K562 (cell line): ENCODE results near the gene USP49. TPM values are rescaled to one million over a fixed set of nuclear protein-coding genes. Genes with fewer than 3 reads are reported as not detected.

Experiments used
- CREB1 ChIP-seq, 2 experiments: sonication (generic) in 1 of 2; formaldehyde crosslinking in 1 of 2; IDR thresholded peaks; 2 replicates each; pipeline versions ENCODE4 v1.6.1 to v1.8.0; 2012 to 2022; ENCODE audit warnings: inconsistent platforms in 1 of 2, mild to moderate bottlenecking in 1 of 2, missing genetic modification reagents in 1 of 2, moderate library complexity in 1 of 2
- GATA2 ChIP-seq: sonication (generic); formaldehyde crosslinking; IDR thresholded peaks from 2 replicates; pipeline ENCODE4 v1.4.0; 2020; ENCODE audit warnings: mild to moderate bottlenecking, missing genetic modification reagents
- MEF2D ChIP-seq: conservative IDR thresholded peaks from 2 replicates; pipeline ENCODE4 v1.6.1; 2016; ENCODE audit warnings: low read depth, missing genetic modification characterization, missing compliant biosample characterization
- MYC ChIP-seq, 2 experiments: fragments of 250-450 bp in 1 of 2; sonication (Bioruptor Pico) in 1 of 2; IDR thresholded peaks; 2 replicates each; pipeline versions ENCODE4 v1.5.1 to v1.6.1; 2012 to 2021; ENCODE audit warnings: low read depth in 2 of 2, borderline replicate concordance in 1 of 2, improper control_type of control experiment in 1 of 2, low read length in 1 of 2, mild to moderate bottlenecking in 1 of 2, moderate library complexity in 1 of 2
- NFIX ChIP-seq: fragments of 250-450 bp; sonication (Bioruptor Pico); IDR thresholded peaks from 2 replicates; pipeline ENCODE4 v1.4.0; 2020; ENCODE audit warnings: low read depth, mild to moderate bottlenecking, moderate library complexity
- NR2C1 ChIP-seq, 2 experiments: fragments of 450-650 bp; IDR thresholded peaks; 2 replicates each; pipeline ENCODE4 v1.6.1; 2017; ENCODE audit warnings: mild to moderate bottlenecking in 2 of 2, antibody characterized with exemption in 1 of 2, inconsistent platforms in 1 of 2, missing compliant biosample characterization in 1 of 2, missing genetic modification characterization in 1 of 2
- RHOXF2B ChIP-seq: fragments of 250-450 bp; sonication (Bioruptor Pico); conservative IDR thresholded peaks from 2 replicates; pipeline ENCODE4 v1.5.1; 2021
- RUNX1 ChIP-seq: sonication (generic); IDR thresholded peaks from 2 replicates; pipeline ENCODE4 v1.6.1; 2016; ENCODE audit warnings: antibody characterized with exemption, low read depth
- TBP ChIP-seq: optimal IDR thresholded peaks from 2 replicates; pipeline ENCODE3; 2011; ENCODE audit warnings: low read depth, low read length, improper control_type of control experiment
- TCF3 ChIP-seq: sonication (generic); formaldehyde crosslinking; IDR thresholded peaks from 2 replicates; pipeline ENCODE4 v1.4.0; 2020; ENCODE audit warnings: mild to moderate bottlenecking, missing genetic modification reagents
- THRAP3 ChIP-seq: fragments of 450-650 bp; IDR thresholded peaks from 2 replicates; pipeline ENCODE4 v1.6.1; 2016; ENCODE audit warnings: mild to moderate bottlenecking, inconsistent platforms, borderline replicate concordance
- ZNF583 ChIP-seq: fragments of 250-450 bp; sonication (Bioruptor Pico); IDR thresholded peaks from 2 replicates; pipeline ENCODE4 v1.4.0; 2020
- ZNF584 ChIP-seq: fragments of 200-800 bp; sonication (Bioruptor generic); IDR thresholded peaks from 2 replicates; pipeline ENCODE4 v1.6.1; 2016; ENCODE audit warnings: low read depth, mild to moderate bottlenecking, missing genetic modification characterization, missing compliant biosample characterization
- polyA plus RNA-seq, 8 experiments: library from polyadenylated mRNA; depleted of rRNA in 4 of 8; stranded (reverse) in 5 of 8; unstranded in 3 of 8; fragments of >200 nt; fragmentation: Nextera tagmentation in 2 of 8; fragmentation: Illumina TruSeq in 1 of 8; extraction: Ambion mirVana in 2 of 8; extraction: Trizol in 1 of 8; gene quantifications; 2 replicates each; pipeline versions ENCODE4 v1.2.1 to v1.2.3, GENCODE V29; 2011 to 2014; ENCODE audit warnings: inconsistent platforms in 1 of 8, missing spikeins in 1 of 8
- total RNA-seq, 7 experiments: library from RNA; depleted of rRNA in 6 of 7; stranded (reverse); fragments of >200 nt in 6 of 7; fragmentation: Illumina TruSeq in 2 of 7; extraction: Trizol in 2 of 7; gene quantifications; 2 replicates each; pipeline versions ENCODE4 v1.2.1 to v1.2.3, GENCODE V29; 2011 to 2021; ENCODE audit warnings: low replicate concordance in 1 of 7
- TF ChIP-seq, protein P1 (sequence below): fragments of 200-800 bp; sonication (Bioruptor generic); IDR thresholded peaks from 2 replicates; pipeline ENCODE4 v1.6.1; 2016; ENCODE audit warnings: missing genetic modification characterization, missing compliant biosample characterization
- TF ChIP-seq, protein P2 (sequence below): sonication (generic); formaldehyde crosslinking; IDR thresholded peaks from 2 replicates; pipeline ENCODE4 v1.8.0; 2022; ENCODE audit warnings: missing genetic modification reagents, mild to moderate bottlenecking, borderline replicate concordance
- TF ChIP-seq, protein P3 (sequence below): IDR thresholded peaks from 2 replicates; pipeline ENCODE4 v1.6.1; 2016; ENCODE audit warnings: missing genetic modification characterization, missing compliant biosample characterization

The USP49 gene
- total and polyA plus RNA-seq, 9 of the 15 experiments (the other 6 are each of a cell fraction or from before 2014, with no cell fraction given), result 1.0 to 9.9 (median 6.5) TPM

DNA sequence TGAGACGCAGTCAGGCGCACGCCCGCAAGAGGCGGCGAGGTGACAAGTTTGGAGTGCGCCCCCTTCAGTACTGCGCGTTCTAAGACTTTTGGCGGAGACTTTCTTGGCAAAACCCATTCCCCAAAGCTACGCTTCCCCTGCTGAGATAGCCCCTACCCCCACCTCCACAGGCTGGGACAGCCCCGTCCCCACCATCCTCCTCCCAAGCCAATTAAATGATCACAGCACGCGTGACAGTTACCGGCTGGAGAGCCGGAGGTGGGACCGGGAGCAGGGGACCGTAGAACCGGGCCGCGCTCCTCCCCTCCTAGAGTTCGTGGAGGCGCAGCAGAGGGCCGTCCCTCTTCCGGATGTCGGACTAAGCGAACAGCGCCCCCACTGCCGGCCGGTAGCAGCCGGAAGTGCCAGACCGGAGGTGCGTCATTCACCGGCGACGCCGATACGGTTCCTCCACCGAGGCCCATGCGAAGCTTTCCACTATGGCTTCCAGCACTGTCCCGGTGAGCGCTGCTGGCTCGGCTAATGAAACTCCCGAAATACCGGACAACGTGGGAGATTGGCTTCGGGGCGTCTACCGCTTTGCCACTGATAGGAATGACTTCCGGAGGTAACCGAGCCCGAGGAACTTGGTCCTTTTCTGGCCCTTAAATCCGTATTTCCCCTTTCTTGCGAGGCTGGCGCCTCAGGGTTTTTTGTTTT lies 107.8 kb downstream of the USP49 start, which contains the start of gene TOMM6 (continued):
- TF ChIP-seq, protein P1, sequence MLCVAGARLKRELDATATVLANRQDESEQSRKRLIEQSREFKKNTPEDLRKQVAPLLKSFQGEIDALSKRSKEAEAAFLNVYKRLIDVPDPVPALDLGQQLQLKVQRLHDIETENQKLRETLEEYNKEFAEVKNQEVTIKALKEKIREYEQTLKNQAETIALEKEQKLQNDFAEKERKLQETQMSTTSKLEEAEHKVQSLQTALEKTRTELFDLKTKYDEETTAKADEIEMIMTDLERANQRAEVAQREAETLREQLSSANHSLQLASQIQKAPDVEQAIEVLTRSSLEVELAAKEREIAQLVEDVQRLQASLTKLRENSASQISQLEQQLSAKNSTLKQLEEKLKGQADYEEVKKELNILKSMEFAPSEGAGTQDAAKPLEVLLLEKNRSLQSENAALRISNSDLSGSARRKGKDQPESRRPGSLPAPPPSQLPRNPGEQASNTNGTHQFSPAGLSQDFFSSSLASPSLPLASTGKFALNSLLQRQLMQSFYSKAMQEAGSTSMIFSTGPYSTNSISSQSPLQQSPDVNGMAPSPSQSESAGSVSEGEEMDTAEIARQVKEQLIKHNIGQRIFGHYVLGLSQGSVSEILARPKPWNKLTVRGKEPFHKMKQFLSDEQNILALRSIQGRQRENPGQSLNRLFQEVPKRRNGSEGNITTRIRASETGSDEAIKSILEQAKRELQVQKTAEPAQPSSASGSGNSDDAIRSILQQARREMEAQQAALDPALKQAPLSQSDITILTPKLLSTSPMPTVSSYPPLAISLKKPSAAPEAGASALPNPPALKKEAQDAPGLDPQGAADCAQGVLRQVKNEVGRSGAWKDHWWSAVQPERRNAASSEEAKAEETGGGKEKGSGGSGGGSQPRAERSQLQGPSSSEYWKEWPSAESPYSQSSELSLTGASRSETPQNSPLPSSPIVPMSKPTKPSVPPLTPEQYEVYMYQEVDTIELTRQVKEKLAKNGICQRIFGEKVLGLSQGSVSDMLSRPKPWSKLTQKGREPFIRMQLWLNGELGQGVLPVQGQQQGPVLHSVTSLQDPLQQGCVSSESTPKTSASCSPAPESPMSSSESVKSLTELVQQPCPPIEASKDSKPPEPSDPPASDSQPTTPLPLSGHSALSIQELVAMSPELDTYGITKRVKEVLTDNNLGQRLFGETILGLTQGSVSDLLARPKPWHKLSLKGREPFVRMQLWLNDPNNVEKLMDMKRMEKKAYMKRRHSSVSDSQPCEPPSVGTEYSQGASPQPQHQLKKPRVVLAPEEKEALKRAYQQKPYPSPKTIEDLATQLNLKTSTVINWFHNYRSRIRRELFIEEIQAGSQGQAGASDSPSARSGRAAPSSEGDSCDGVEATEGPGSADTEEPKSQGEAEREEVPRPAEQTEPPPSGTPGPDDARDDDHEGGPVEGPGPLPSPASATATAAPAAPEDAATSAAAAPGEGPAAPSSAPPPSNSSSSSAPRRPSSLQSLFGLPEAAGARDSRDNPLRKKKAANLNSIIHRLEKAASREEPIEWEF, result no peak
- TF ChIP-seq TBP (peak; percentile 97), RHOXF2B (0 out of 2 replicates have a peak, but pooled peaks have one; percentile 44), THRAP3 (peak; percentile 4; the same call in 1 of the 2 replicates), RUNX1 (no peak), MEF2D (no peak), TCF3 (CRISPR knock-in tag) (peak; percentile 35; the same call in 1 of the 2 replicates), ZNF584 (CRISPR knock-in tag) (no peak), ZNF583 (CRISPR knock-in tag) (0 out of 2 replicates have a peak, but pooled peaks have one; percentile 2), CREB1 (IDR thresholded peaks at IDR 0.05) (peak; percentile 97), CREB1 (CRISPR knock-in tag; IDR thresholded peaks at IDR 0.05) (peak; percentile 99), MYC (IDR thresholded peaks at IDR 0.05; ENCODE audit: low read depth, low read length) (peak; percentile 91), MYC (CRISPR knock-in tag; IDR thresholded peaks at IDR 0.05; ENCODE audit: borderline replicate concordance, low read depth) (0 out of 2 replicates have a peak, but pooled peaks have one; percentile 28), GATA2 (CRISPR knock-in tag) (no peak), NR2C1 (IDR thresholded peaks at IDR 0.05) (peak; percentile 70), NR2C1 (tag; IDR thresholded peaks at IDR 0.05) (peak; percentile 78), NFIX (CRISPR knock-in tag) (no peak)
- TF ChIP-seq, protein P2, sequence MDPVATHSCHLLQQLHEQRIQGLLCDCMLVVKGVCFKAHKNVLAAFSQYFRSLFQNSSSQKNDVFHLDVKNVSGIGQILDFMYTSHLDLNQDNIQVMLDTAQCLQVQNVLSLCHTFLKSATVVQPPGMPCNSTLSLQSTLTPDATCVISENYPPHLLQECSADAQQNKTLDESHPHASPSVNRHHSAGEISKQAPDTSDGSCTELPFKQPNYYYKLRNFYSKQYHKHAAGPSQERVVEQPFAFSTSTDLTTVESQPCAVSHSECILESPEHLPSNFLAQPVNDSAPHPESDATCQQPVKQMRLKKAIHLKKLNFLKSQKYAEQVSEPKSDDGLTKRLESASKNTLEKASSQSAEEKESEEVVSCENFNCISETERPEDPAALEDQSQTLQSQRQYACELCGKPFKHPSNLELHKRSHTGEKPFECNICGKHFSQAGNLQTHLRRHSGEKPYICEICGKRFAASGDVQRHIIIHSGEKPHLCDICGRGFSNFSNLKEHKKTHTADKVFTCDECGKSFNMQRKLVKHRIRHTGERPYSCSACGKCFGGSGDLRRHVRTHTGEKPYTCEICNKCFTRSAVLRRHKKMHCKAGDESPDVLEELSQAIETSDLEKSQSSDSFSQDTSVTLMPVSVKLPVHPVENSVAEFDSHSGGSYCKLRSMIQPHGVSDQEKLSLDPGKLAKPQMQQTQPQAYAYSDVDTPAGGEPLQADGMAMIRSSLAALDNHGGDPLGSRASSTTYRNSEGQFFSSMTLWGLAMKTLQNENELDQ (CRISPR knock-in tag), result no peak
- TF ChIP-seq, protein P3, sequence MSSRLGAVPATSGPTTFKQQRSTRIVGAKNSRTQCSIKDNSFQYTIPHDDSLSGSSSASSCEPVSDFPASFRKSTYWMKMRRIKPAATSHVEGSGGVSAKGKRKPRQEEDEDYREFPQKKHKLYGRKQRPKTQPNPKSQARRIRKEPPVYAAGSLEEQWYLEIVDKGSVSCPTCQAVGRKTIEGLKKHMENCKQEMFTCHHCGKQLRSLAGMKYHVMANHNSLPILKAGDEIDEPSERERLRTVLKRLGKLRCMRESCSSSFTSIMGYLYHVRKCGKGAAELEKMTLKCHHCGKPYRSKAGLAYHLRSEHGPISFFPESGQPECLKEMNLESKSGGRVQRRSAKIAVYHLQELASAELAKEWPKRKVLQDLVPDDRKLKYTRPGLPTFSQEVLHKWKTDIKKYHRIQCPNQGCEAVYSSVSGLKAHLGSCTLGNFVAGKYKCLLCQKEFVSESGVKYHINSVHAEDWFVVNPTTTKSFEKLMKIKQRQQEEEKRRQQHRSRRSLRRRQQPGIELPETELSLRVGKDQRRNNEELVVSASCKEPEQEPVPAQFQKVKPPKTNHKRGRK (tag), result peak; percentile 55; the same call in 1 of the 2 replicates
